ENCODE measurements around the gene TRAF3IP3.

DNA sequence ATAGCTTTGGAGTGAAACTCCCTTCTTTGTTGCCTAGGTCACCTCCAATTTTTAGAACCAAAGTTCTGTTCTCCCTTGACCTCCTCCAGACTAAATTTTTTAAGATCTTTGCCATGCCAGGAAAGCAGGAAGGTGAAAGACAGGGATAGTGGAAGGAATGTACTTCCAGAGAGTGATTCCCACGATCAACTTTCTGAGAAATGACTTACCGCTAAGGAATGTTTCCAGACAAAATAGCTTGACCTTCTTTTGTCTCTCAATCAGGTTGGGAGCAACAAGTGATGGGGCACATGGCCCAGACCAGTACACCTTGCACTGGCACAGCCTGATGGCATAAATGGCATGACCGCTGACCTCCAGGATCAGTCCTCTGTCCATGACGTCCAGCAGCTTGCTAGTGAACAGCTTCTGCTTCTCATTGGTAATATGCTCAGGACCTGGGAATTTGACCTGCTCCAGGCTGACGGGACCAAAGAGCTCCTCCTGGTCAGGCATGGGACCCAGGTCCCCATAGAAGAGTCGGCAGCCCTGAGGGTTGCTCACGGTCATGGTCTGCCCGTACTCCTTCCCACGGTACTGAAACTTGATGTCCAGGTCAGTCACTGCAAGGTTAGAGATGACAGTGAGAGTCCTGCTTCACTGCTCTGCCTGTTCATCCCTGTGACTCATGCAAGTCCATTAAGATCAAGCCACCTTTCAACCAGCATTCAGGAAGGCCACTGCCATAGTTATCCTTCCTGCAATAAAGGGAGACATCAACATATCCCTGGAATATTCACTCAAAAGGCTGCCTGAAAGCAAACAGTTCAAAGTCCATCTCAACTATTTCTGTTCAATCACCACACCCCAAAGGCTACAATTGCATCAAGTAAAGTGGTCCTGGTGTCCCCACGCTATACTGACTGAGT, 34.7 kb downstream of the TRAF3IP3 start:
- TF ChIP-seq, protein P1, sequence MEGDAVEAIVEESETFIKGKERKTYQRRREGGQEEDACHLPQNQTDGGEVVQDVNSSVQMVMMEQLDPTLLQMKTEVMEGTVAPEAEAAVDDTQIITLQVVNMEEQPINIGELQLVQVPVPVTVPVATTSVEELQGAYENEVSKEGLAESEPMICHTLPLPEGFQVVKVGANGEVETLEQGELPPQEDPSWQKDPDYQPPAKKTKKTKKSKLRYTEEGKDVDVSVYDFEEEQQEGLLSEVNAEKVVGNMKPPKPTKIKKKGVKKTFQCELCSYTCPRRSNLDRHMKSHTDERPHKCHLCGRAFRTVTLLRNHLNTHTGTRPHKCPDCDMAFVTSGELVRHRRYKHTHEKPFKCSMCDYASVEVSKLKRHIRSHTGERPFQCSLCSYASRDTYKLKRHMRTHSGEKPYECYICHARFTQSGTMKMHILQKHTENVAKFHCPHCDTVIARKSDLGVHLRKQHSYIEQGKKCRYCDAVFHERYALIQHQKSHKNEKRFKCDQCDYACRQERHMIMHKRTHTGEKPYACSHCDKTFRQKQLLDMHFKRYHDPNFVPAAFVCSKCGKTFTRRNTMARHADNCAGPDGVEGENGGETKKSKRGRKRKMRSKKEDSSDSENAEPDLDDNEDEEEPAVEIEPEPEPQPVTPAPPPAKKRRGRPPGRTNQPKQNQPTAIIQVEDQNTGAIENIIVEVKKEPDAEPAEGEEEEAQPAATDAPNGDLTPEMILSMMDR (IDR thresholded peaks at IDR 0.05): no peak
- TF ChIP-seq POLR2A (IDR thresholded peaks at IDR 0.05): no peak
